PC-3 (cell line): ENCODE measurements around the gene USP32.

Source experiments
- CTCF ChIP-seq: fragments of 300-600 bp; sonication (generic); conservative IDR thresholded peaks from 2 replicates; pipeline ENCODE4 v1.5.1; 2017; ENCODE audit warnings: antibody characterized with exemption, low read depth, mild to moderate bottlenecking, low read length
- EZH2 ChIP-seq: fragments of 300-600 bp; sonication (generic); IDR thresholded peaks from one replicate; pipeline ENCODE4 v1.6.1; 2017; ENCODE audit warnings: antibody characterized with exemption, mild to moderate bottlenecking, low read length; ENCODE audit not compliant: unreplicated experiment
- EZH2phosphoT487 ChIP-seq: fragments of 300-600 bp; sonication (generic); IDR thresholded peaks from 2 replicates; pipeline ENCODE4 v1.6.1; 2018; ENCODE audit warnings: mild to moderate bottlenecking, antibody characterized with exemption, low read length, borderline replicate concordance

DNA sequence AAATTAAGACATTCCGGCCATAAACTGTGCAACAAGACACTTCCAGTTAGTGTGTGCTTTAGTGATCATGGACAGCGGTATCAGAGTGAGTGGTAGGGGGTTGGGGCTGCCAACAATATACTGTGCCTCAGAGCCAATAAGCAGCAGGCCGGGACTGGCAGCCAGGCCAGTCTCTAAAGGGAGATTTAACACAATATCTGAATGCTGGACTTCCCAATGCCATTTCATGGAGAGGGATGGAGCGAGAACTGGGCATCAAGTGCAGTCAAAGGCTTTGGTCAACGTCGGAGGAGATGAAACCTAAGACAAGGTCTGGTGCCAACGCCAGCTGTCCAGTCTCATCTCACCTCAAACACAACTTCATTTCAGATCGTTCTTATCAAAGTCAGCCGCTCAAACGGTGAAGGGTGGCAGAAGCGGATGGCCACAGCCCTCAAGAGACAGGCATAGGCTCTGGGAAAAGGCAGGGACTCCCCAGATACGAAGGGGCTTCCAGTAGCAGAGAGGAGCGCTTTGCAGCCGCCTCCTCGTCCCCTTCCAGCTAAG is 935 bp downstream of the USP32 start:
- TF ChIP-seq CTCF (no peak), EZH2phosphoT487 (no peak), EZH2 (no peak)
